GM12878 (cell line): ENCODE measurements around the gene SNX11. TPM values are rescaled to one million over a fixed set of nuclear protein-coding genes. Genes with fewer than 3 reads are reported as not detected.

Source experiments
- ATAC-seq: fragments of 200-7000 bp; cut with Tn5 transposase; 3 replicates; pipeline ENCODE4 v1.9.1; 2020; ENCODE audit warnings: mild to moderate bottlenecking, moderate library complexity
- BruUV-seq: library from RNA; stranded (reverse); fragments of 400-500 nt; replicated peaks from 2 replicates; lab custom pipeline; 2021; lab: Mats Ljungman, UMichigan
- CTCF ChIA-PET: fragments of 300-600 bp; sonication (Branson Sonifier 250); formaldehyde crosslinking; extraction: SDS; loops from one replicate; lab custom pipeline; 2021; ENCODE audit warnings: inconsistent platforms; lab: Yijun Ruan, JAX
- POLR2A ChIA-PET: fragments of 350-600 bp; formaldehyde crosslinking; extraction: SDS; loops from one replicate; lab custom pipeline; 2021; ENCODE audit warnings: inconsistent platforms; lab: Charles Lee
- RAD21 ChIA-PET: fragments of 300-600 bp; sonication (Branson Sonifier 250); formaldehyde crosslinking; loops from one replicate; lab custom pipeline; 2023; ENCODE audit warnings: antibody characterized with exemption; ENCODE audit not compliant: unreplicated experiment; lab: Charles Lee
- SMC1A ChIA-PET: fragments of 300-600 bp; sonication (Branson Sonifier 250); formaldehyde crosslinking; loops from one replicate; lab custom pipeline; 2023; ENCODE audit not compliant: unreplicated experiment, uncharacterized antibody; lab: Charles Lee
- DNase-seq: peaks from one replicate; pipeline ENCODE4 v3.0.0-alpha.2; 2011; ENCODE audit warnings: low read depth, low spot score
- FAIRE-seq: peaks from 3 replicates; lab custom pipeline; 2011; peaks lifted over from hg19 to GRCh38; lab: Jason Lieb, UNC
- H2AFZ ChIP-seq: 2 replicates; pipeline ENCODE4 v1.6.0; 2011; ENCODE audit warnings: low read depth, low read length, control low read depth; ENCODE audit not compliant: control insufficient read depth
- H3K27ac ChIP-seq: 2 replicates; pipeline ENCODE4 v1.5.1; 2011; ENCODE audit warnings: control low read depth; ENCODE audit not compliant: control insufficient read depth, insufficient read depth
- H3K27me3 ChIP-seq, 2 experiments: replicated peaks in 1 of 2; 2 replicates each; pipeline versions ENCODE4 v1.6.0 to v1.6.1; 2011; ENCODE audit warnings: low read length in 1 of 2; ENCODE audit not compliant: control insufficient read depth in 2 of 2, insufficient read depth in 2 of 2
- H3K36me3 ChIP-seq, 2 experiments: 2 replicates each; pipeline ENCODE4 v1.5.1; 2011; ENCODE audit warnings: low read length in 1 of 2; ENCODE audit not compliant: control insufficient read depth in 2 of 2, insufficient read depth in 2 of 2
- H3K4me1 ChIP-seq: 2 replicates; pipeline ENCODE4 v1.6.1; 2011; ENCODE audit warnings: mild to moderate bottlenecking, low read length, moderate library complexity, mixed read lengths; ENCODE audit not compliant: control insufficient read depth, insufficient read depth
- H3K4me2 ChIP-seq: 2 replicates; pipeline ENCODE4 v1.6.0; 2011; ENCODE audit warnings: control low read depth; ENCODE audit not compliant: control insufficient read depth, insufficient read depth
- H3K4me3 ChIP-seq: fragments of 200-600 bp; sonication (generic); 2 replicates; pipeline ENCODE4 v1.5.1; 2016
- H3K79me2 ChIP-seq: 2 replicates; pipeline ENCODE4 v1.6.0; 2011; ENCODE audit warnings: low read length; ENCODE audit not compliant: control insufficient read depth, insufficient read depth
- H3K9ac ChIP-seq: 2 replicates; pipeline ENCODE4 v1.8.0; 2011; ENCODE audit warnings: low read length, control low read depth, mixed read lengths; ENCODE audit not compliant: control insufficient read depth, insufficient read depth
- H3K9me3 ChIP-seq: replicated peaks from 3 replicates; pipeline ENCODE4 v1.5.1; 2011; ENCODE audit warnings: mild to moderate bottlenecking, low read length; ENCODE audit not compliant: control insufficient read depth, insufficient read depth
- H4K20me1 ChIP-seq: 2 replicates; pipeline ENCODE4 v1.6.0; 2011; ENCODE audit not compliant: control insufficient read depth, insufficient read depth
- BCL11A ChIP-seq: IDR thresholded peaks from 2 replicates; pipeline ENCODE4 v1.6.1; 2011; ENCODE audit warnings: low read depth, low read length
- EGR1 ChIP-seq, 2 experiments: IDR thresholded peaks; 1 replicate in 1 of 2; 2 replicates in 1 of 2; pipeline ENCODE4 v1.6.1; 2011 to 2012; ENCODE audit warnings: low read depth in 2 of 2, low read length in 2 of 2, borderline replicate concordance in 1 of 2, mild to moderate bottlenecking in 1 of 2, moderate library complexity in 1 of 2
- MXI1 ChIP-seq: fragments of 150-350 bp; IDR thresholded peaks from 2 replicates; pipeline ENCODE4 v1.6.1; 2011; ENCODE audit warnings: low read depth, mild to moderate bottlenecking, inconsistent platforms, low read length, improper control_type of control experiment
- RB1 ChIP-seq: fragments of 450-650 bp; formaldehyde crosslinking; IDR thresholded peaks from 2 replicates; pipeline ENCODE4 v1.6.1; 2017; ENCODE audit warnings: mild to moderate bottlenecking, borderline replicate concordance
- SIN3A ChIP-seq: IDR thresholded peaks from 2 replicates; pipeline ENCODE4 v1.6.1; 2012; ENCODE audit warnings: low read depth, low read length, improper control_type of control experiment
- WGBS: methylation state at CpG from one replicate; pipeline ENCODE4 v1.1.6; 2016; ENCODE audit warnings: low lambda C conversion rate; ENCODE audit not compliant: insufficient replicate concordance, insufficient coverage; ENCODE audit errors: missing lambda C conversion rate; 5-methylcytosine and 5-hydroxymethylcytosine counted together
- in situ Hi-C: fragments of 300-500 bp; cut with MboI; formaldehyde crosslinking; loops from 9 replicates; pipeline ENCODE4 v1.14.3; 2018; ENCODE audit warnings: mixed read lengths
- intact Hi-C: fragments of 100-400 bp; cut with micrococcal nuclease; formaldehyde crosslinking; loops from one replicate; pipeline ENCODE4 v1.14.2; 2022; ENCODE audit not compliant: unreplicated experiment
- polyA plus RNA-seq, 11 experiments: library from polyadenylated mRNA; depleted of rRNA in 4 of 11; unstranded in 6 of 11; stranded (reverse) in 5 of 11; fragments of >200 nt; fragmentation: Nextera tagmentation in 4 of 11; fragmentation: Illumina TruSeq in 1 of 11; extraction: Ambion mirVana in 4 of 11; extraction: Trizol in 1 of 11; gene quantifications; 1 replicate in 1 of 11; 2 replicates in 10 of 11; pipeline versions ENCODE4 v1.2.1 to v1.2.3, GENCODE V29; 2011 to 2016; ENCODE audit warnings: inconsistent platforms in 2 of 11, missing spikeins in 2 of 11, low read depth in 1 of 11
- total RNA-seq, 4 experiments: library from RNA; depleted of rRNA in 3 of 4; stranded (reverse); fragments of >200 nt in 3 of 4; fragmentation: Illumina TruSeq in 1 of 4; extraction: Trizol in 1 of 4; gene quantifications; 2 replicates each; pipeline versions ENCODE4 v1.2.1 to v1.2.3, GENCODE V29; 2013 to 2021
- TF ChIP-seq, protein P1 (sequence below): IDR thresholded peaks from 2 replicates; pipeline ENCODE4 v1.6.1; 2011; ENCODE audit warnings: low read depth, low read length, improper control_type of control experiment, borderline replicate concordance
- TF ChIP-seq, protein P2 (sequence below): fragments of 450-650 bp; IDR thresholded peaks from 2 replicates; pipeline ENCODE4 v1.6.1; 2017; ENCODE audit warnings: mild to moderate bottlenecking, moderate library complexity

Gene SNX11
- total and polyA plus RNA-seq, 10 of the 15 experiments (the other 5 are each of a cell fraction or from before 2014, with no cell fraction given) = 34.2 to 127 (median 61.8) TPM

DNA sequence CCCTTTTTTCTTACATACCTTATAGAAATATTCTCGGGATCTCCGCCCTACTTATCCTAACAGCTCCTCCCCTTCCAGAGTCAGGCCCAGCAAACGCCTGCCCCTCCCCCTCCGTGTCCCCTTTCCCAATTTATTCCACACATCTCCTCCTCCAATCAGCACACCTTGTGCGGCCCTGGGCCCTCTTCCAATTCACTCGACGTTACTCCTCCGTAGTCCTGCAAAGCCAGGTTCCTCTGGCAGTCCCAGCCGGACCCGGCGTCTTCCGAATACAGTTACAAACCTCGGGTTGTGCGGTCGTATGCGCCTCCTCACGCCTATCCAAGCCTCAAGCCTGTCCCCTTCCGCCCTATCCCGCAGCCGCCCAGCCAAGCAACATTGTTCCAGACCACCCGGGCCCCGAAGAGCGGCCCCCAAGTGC lies 7.0 kb upstream of the SNX11 start:
- ChIA-PET POLR2A (interaction anchor here (1.0 to 4.1 kb wide), 5 partner anchors 7 to 159 kb away, joined by 3 to 32 read pairs (median 6); partner anchors contain the start of genes NFE2L1, PNPO and SNX11), RAD21 (interaction anchor here (0.6 to 9.5 kb wide), 6 partner anchors 12 to 75 kb away, joined by 3 to 113 read pairs (median 4); no protein-coding TSS in a partner anchor), CTCF (interaction anchor here (0.8 to 33.4 kb wide), 6 partner anchors 9 to 74 kb away, joined by 3 to 525 read pairs (median 10); partner anchors contain the start of gene SNX11), SMC1A (interaction anchor here (0.8 to 9.5 kb wide), 3 partner anchors 9 to 15 kb away, joined by 3 to 66 read pairs (median 4); no protein-coding TSS in a partner anchor)
- in situ Hi-C loops = no loop called here
- intact Hi-C loops = loop anchor here (1.0 kb wide), 1 partner anchor 10 kb away; no protein-coding TSS in a partner anchor
- H3K27me3 ChIP-seq = no peaks in the 10 kb centered on the region
- ATAC-seq (no peak), DNase-seq (no peak), FAIRE-seq (no peak)
- no peaks in the 10 kb centered on the region for H4K20me1 ChIP-seq
- H3K9ac ChIP-seq = peak overlapping the region; percentile 76
- H3K36me3 ChIP-seq = no peaks in the 10 kb centered on the region; a peak in 1 of 4 replicates
- H3K9me3 ChIP-seq = peaks cover 3% of the 10 kb centered on the region; the same call in 2 of the 3 replicates
- peaks cover 46% of the 10 kb centered on the region for H3K79me2 ChIP-seq
- H3K4me1 ChIP-seq = peaks cover 26% of the 10 kb centered on the region
- peak overlapping the region; percentile 87 for H3K4me3 ChIP-seq
- H3K4me2 ChIP-seq = peak overlapping the region; percentile 87
- TF ChIP-seq SIN3A (no peak), MXI1 (0 out of 2 replicates have a peak, but pooled peaks have one; percentile 14)
- TF ChIP-seq, all 136 proteins: peak for 1
- WGBS = under 1% methylated on average over 22 of the region's 23 CpGs
- H2AFZ ChIP-seq = peak overlapping the region; percentile 87
- BruUV-seq = no TSS peak
- peak overlapping the region; percentile 80 for H3K27ac ChIP-seq

DNA sequence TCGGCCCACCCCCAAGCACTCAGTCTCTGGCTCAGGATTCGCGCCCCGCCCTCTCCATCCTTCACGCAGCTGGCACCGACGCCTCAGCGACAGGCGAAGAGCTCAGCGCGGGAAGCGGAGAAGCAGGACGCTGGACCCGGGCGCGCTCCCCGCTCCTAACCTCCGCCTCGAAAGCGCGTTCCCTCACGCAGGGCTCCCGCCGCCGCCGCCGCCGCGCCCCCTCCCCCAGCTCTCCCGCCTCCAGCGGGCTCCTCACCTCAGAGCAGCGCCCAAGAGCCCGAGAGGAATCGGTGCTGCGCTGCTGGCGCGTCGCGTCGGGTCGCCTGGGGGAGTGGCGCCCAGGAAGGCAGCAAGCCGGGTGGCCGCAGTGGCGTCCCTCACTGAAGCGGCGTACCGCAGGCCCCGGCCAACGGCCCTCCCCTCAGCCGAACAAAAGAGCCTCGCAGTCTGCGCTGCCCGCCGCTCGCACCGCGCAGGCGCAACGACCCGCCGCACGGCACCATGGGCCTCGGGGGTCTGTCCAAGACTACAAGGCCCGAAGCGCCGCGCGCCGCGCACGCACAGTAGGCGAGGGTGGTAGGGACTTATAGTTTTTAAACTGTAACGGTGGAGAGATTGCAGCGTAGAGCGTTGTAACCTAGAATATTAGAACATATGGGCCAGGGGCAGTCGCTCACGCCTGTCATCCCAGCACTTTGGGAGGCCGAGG lies 6.4 kb upstream of the SNX11 start, which contains the start of gene CBX1:
Gene CBX1 (minus strand): TSS at position 467 of the 709 bp plus-strand sequence. CDS start 24,474 bp downstream, outside the sequence.
- Histone ChIP-seq H3K4me1 (peaks cover 23% of the 10 kb centered on the region), H3K27me3 (no peaks in the 10 kb centered on the region), H3K27ac (peak within 1 kb of the TSS; percentile 80), H3K36me3 (no peaks in the 10 kb centered on the region), H3K4me2 (peak within 1 kb of the TSS; percentile 87), H4K20me1 (no peaks in the 10 kb centered on the region), H3K9me3 (peaks cover 3% of the 10 kb centered on the region; the same call in 2 of the 3 replicates), H2AFZ (peak within 1 kb of the TSS; percentile 87), H3K4me3 (peak within 1 kb of the TSS; percentile 87), H3K9ac (peak within 1 kb of the TSS; percentile 76), H3K79me2 (peaks cover 41% of the 10 kb centered on the region)
- no TSS peak for BruUV-seq
- CTCF ChIA-PET = interaction anchor here (0.8 to 33.4 kb wide), 4 partner anchors 8 to 75 kb away, joined by 3 to 525 read pairs (median 65); partner anchors contain the start of gene SNX11
- under 1% methylated on average over 72 of the region's 79 CpGs for WGBS
- ATAC-seq (peak; percentile 98), DNase-seq (peak; percentile 89), FAIRE-seq (no peak)
- in situ Hi-C loops = no loop called here
- SMC1A ChIA-PET = interaction anchor here (0.8 to 9.5 kb wide), 3 partner anchors 9 to 15 kb away, joined by 3 to 66 read pairs (median 4); no protein-coding TSS in a partner anchor
- RAD21 ChIA-PET = interaction anchor here (1.0 to 9.5 kb wide), 4 partner anchors 11 to 75 kb away, joined by 3 to 113 read pairs (median 4); no protein-coding TSS in a partner anchor
- POLR2A ChIA-PET = interaction anchor here (0.6 to 4.1 kb wide), 7 partner anchors 9 to 897 kb away, joined by 3 to 32 read pairs (median 4); partner anchors contain the start of genes NFE2L1 and PNPO
- intact Hi-C loops = loop anchor here (1.0 kb wide), 1 partner anchor 9 kb away; no protein-coding TSS in a partner anchor
- TF ChIP-seq, protein P1, sequence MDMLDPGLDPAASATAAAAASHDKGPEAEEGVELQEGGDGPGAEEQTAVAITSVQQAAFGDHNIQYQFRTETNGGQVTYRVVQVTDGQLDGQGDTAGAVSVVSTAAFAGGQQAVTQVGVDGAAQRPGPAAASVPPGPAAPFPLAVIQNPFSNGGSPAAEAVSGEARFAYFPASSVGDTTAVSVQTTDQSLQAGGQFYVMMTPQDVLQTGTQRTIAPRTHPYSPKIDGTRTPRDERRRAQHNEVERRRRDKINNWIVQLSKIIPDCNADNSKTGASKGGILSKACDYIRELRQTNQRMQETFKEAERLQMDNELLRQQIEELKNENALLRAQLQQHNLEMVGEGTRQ = no peak
- TF ChIP-seq BCL11A = 0 out of 2 replicates have a peak, but pooled peaks have one; percentile 1
- TF ChIP-seq RB1 = peak; percentile 89
- peak in 1 of 2 experiments; percentile 14; a peak in 1 of 3 replicates for TF ChIP-seq EGR1 (IDR thresholded peaks at IDR 0.05; ENCODE audit: borderline replicate concordance in 1 of 2, low read depth in 2 of 2, low read length in 2 of 2)
- TF ChIP-seq, protein P2, sequence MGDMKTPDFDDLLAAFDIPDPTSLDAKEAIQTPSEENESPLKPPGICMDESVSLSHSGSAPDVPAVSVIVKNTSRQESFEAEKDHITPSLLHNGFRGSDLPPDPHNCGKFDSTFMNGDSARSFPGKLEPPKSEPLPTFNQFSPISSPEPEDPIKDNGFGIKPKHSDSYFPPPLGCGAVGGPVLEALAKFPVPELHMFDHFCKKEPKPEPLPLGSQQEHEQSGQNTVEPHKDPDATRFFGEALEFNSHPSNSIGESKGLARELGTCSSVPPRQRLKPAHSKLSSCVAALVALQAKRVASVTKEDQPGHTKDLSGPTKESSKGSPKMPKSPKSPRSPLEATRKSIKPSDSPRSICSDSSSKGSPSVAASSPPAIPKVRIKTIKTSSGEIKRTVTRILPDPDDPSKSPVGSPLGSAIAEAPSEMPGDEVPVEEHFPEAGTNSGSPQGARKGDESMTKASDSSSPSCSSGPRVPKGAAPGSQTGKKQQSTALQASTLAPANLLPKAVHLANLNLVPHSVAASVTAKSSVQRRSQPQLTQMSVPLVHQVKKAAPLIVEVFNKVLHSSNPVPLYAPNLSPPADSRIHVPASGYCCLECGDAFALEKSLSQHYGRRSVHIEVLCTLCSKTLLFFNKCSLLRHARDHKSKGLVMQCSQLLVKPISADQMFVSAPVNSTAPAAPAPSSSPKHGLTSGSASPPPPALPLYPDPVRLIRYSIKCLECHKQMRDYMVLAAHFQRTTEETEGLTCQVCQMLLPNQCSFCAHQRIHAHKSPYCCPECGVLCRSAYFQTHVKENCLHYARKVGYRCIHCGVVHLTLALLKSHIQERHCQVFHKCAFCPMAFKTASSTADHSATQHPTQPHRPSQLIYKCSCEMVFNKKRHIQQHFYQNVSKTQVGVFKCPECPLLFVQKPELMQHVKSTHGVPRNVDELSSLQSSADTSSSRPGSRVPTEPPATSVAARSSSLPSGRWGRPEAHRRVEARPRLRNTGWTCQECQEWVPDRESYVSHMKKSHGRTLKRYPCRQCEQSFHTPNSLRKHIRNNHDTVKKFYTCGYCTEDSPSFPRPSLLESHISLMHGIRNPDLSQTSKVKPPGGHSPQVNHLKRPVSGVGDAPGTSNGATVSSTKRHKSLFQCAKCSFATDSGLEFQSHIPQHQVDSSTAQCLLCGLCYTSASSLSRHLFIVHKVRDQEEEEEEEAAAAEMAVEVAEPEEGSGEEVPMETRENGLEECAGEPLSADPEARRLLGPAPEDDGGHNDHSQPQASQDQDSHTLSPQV = no peak
